ENCODE measurements around the gene DDX10.

DNA sequence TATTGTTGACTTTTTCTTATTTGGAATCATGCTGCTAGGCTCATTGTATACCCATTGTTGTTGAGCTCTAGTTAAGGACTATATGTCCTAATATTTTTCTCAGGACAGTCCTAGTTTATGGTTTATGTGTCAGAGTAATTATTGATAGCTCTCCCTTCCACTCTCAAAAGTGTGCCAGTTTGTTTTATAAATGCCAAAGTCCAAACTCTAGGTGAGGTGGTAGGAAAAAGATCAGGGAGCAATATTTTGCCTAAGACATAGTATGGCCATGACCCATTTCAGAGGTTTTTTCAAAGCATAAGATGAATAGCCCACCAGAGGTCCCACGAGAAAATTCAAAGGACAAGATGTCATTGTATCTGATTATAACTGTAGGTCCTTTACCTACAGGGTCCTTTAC lies 20.9 kb upstream of the DDX10 start:
- no peak for TF ChIP-seq EZH2 (IDR thresholded peaks at IDR 0.05; ENCODE audit: low read length)
- TF ChIP-seq, protein P1, sequence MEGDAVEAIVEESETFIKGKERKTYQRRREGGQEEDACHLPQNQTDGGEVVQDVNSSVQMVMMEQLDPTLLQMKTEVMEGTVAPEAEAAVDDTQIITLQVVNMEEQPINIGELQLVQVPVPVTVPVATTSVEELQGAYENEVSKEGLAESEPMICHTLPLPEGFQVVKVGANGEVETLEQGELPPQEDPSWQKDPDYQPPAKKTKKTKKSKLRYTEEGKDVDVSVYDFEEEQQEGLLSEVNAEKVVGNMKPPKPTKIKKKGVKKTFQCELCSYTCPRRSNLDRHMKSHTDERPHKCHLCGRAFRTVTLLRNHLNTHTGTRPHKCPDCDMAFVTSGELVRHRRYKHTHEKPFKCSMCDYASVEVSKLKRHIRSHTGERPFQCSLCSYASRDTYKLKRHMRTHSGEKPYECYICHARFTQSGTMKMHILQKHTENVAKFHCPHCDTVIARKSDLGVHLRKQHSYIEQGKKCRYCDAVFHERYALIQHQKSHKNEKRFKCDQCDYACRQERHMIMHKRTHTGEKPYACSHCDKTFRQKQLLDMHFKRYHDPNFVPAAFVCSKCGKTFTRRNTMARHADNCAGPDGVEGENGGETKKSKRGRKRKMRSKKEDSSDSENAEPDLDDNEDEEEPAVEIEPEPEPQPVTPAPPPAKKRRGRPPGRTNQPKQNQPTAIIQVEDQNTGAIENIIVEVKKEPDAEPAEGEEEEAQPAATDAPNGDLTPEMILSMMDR (optimal IDR thresholded peaks at IDR 0.05 in 1 of 3, IDR thresholded peaks at IDR 0.05 in 1 of 3, conservative IDR thresholded peaks at IDR 0.05 in 1 of 3; ENCODE audit: extremely low read depth in 1 of 3, insufficient read depth in 2 of 3, low read length in 3 of 3), result no peak
